Brain microvascular endothelial cell (primary cell): ENCODE results near the gene ZFP69B.

ENCODE experiments used
- DNase-seq: peaks from one replicate; pipeline ENCODE4 v3.0.0-alpha.2; 2020
- H3K27ac ChIP-seq: fragments of 250-450 bp; sonication (Bioruptor Pico); 2 replicates; pipeline ENCODE4 v1.5.1; 2020; ENCODE audit warnings: mild to moderate bottlenecking, moderate library complexity
- H3K27me3 ChIP-seq: fragments of 250-450 bp; sonication (Bioruptor Pico); replicated peaks from 2 replicates; pipeline ENCODE4 v1.5.1; 2020; ENCODE audit warnings: mild to moderate bottlenecking
- H3K36me3 ChIP-seq: fragments of 250-450 bp; sonication (Bioruptor Pico); replicated peaks from 2 replicates; pipeline ENCODE4 v1.5.1; 2020; ENCODE audit warnings: mild to moderate bottlenecking
- H3K4me3 ChIP-seq: 2 replicates; pipeline ENCODE4 v1.5.1; 2011; ENCODE audit warnings: low read depth, mild to moderate bottlenecking, control low read depth, low read length, moderate library complexity
- in situ Hi-C: cut with HindIII; loops from 2 replicates; pipeline ENCODE4 v1.10.0; 2017; ENCODE audit warnings: low sequenced_read_pairs, low pct_ligation_motif_present
- TF ChIP-seq, protein P1 (sequence below): IDR thresholded peaks from 2 replicates; pipeline ENCODE4 v1.5.1; 2011; ENCODE audit warnings: low read depth, mild to moderate bottlenecking, moderate library complexity, low read length, control low read depth, inconsistent platforms; ENCODE audit errors: missing control alignments

ZFP69B gene

DNA sequence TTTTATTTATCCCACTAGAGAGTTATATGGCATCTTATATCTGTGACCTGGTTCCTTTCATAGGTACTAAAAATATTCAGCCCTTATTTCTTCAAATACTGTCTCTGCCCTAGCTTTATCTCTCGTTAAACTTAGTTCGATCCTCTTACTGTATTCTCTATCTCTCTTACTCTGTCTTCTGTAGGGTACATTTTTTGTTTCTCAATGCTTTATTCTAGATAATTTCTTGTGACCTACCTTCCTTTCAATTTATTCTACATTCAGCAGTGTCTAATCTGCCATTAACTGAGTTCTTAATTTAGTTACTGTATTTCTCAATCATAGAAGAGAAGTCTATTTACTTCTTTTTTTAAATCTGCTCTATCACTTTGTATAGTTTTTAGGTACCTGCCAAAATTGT, 25.0 kb downstream of the ZFP69B start:
- no peaks in the 10 kb centered on the region for H3K27me3 ChIP-seq
- TF ChIP-seq, protein P1, sequence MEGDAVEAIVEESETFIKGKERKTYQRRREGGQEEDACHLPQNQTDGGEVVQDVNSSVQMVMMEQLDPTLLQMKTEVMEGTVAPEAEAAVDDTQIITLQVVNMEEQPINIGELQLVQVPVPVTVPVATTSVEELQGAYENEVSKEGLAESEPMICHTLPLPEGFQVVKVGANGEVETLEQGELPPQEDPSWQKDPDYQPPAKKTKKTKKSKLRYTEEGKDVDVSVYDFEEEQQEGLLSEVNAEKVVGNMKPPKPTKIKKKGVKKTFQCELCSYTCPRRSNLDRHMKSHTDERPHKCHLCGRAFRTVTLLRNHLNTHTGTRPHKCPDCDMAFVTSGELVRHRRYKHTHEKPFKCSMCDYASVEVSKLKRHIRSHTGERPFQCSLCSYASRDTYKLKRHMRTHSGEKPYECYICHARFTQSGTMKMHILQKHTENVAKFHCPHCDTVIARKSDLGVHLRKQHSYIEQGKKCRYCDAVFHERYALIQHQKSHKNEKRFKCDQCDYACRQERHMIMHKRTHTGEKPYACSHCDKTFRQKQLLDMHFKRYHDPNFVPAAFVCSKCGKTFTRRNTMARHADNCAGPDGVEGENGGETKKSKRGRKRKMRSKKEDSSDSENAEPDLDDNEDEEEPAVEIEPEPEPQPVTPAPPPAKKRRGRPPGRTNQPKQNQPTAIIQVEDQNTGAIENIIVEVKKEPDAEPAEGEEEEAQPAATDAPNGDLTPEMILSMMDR, result no peak
- H3K36me3 ChIP-seq, result no peaks in the 10 kb centered on the region
- no peak overlapping the region for H3K4me3 ChIP-seq
- H3K27ac ChIP-seq, result no peak overlapping the region
- DNase-seq, result no peak
- in situ Hi-C loops, result no loop called here

- Histone ChIP-seq H3K27me3 (no peaks in the 10 kb centered on the region), H3K36me3 (no peaks in the 10 kb centered on the region), H3K4me3 (peak within 1 kb of the TSS; percentile 73), H3K27ac (no peak within 1 kb of the TSS)
- in situ Hi-C loops, result no loop called here
- TF ChIP-seq, protein P1, result peak; percentile 2
- peak; percentile 20 for DNase-seq
These were observed 26.8 kb downstream of the ZFP69B start, which contains the start of gene ZFP69 for GRCh38 chr1:40476924-40477677. TSS of gene ZFP69 (plus strand) at chr1:40477290. CDS start at chr1:40479362, 2,072 bp downstream.

DNA sequence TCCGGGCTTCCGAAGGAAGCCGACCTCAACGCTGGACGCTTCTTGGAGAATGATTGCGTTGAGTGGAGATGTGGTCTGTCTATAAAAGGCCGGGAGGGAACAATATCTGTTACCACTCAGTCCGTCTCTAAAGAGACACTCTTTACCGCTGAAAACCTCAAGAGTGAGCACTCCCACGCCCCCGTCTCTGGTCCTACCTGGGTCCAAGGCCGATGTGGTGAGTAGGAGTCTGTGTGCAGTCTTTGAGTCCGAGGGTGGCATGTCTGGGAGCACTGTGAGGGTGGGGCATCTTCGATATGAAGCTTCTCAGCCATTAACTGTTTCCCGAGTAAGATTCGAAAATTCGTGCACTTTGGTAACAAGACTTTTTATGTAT, 27.4 kb downstream of the ZFP69B start:
- Histone ChIP-seq H3K36me3 (no peaks in the 10 kb centered on the region), H3K4me3 (peak overlapping the region; percentile 73), H3K27ac (no peak overlapping the region), H3K27me3 (no peaks in the 10 kb centered on the region)
- in situ Hi-C loops, result no loop called here
- DNase-seq, result peak; percentile 2
- TF ChIP-seq, protein P1, result no peak

DNA sequence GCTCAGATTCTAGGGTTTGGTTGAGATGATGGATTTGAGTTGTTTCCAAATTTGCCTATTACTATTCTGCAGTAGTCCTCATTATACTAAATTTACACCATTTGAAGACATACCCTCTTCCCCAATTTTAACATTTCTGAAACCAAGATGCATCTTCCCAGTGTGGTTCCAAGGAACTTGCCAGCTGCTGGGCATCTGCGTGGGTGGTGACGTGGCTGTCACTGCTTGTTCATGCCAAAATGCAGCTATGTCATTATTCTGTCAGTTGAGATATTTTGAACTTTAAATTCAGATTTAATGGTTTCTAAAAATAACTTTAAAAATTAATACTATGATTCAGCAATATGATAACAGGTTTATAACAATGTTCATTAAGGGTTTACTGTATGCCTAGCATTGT, 28.0 kb downstream of the ZFP69B start:
- TF ChIP-seq, protein P1, result no peak
- Histone ChIP-seq H3K4me3 (no peak overlapping the region), H3K27ac (no peak overlapping the region), H3K36me3 (no peaks in the 10 kb centered on the region), H3K27me3 (no peaks in the 10 kb centered on the region)
- DNase-seq, result no peak
- in situ Hi-C loops, result no loop called here

DNA sequence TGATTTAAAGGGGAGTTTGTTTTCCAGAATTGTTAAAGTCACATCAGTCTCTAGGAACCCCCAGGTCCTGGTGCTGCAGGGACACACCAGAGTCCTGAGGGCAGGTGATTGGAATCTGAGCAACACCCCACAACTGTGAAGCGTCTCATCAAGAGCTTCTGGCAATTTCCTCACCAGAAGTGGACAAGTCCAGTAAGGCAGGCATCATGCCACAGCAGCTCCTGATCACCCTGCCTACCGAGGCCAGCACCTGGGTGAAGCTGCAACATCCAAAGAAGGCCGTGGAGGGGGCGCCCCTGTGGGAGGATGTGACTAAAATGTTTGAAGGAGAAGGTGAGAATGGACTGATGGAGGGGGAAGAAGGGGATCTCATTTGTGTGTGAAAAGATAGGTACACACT, 28.9 kb downstream of the ZFP69B start:
- in situ Hi-C loops, result no loop called here
- Histone ChIP-seq H3K27me3 (no peaks in the 10 kb centered on the region), H3K4me3 (no peak overlapping the region), H3K36me3 (no peaks in the 10 kb centered on the region), H3K27ac (no peak overlapping the region)
- DNase-seq, result no peak
- TF ChIP-seq, protein P1, result no peak
